ENCODE data around the gene STK11IP.

DNA sequence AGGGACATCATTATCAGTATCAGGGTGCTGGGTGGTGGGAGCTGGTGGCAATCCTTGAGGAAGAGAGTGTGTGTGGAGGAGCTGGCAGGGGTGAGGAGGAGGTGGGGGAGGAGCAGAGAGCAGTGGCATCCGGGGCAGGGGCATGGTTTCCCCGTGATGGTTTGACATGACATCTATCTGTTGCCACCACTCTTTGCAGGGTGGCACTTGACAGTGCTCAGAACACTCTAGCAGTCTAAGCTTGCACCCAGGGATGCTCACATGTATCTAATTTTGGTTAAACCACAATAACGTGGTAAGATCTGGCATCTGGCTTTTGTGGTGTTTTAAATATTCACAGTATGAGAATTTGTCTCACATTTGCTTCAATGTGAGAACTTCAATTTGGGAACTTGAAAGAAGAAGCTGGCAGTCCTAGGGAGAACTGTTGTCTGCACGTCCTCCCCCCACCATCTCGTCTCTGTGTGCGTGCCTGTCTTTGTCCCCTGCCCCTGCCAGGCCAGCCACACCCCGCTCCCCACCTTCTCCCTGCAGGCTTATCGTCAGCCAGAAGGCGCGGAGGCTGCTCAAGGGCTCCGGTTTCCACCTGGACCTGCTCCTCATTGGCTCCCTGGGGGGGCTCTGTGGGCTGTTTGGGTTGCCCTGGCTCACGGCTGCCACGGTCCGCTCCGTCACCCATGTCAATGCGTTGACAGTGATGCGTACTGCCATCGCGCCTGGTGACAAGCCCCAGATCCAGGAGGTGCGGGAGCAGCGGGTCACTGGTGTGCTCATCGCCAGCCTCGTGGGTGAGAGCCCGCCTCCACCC is 41.5 kb downstream of the STK11IP start:
- TF ChIP-seq, protein P1, sequence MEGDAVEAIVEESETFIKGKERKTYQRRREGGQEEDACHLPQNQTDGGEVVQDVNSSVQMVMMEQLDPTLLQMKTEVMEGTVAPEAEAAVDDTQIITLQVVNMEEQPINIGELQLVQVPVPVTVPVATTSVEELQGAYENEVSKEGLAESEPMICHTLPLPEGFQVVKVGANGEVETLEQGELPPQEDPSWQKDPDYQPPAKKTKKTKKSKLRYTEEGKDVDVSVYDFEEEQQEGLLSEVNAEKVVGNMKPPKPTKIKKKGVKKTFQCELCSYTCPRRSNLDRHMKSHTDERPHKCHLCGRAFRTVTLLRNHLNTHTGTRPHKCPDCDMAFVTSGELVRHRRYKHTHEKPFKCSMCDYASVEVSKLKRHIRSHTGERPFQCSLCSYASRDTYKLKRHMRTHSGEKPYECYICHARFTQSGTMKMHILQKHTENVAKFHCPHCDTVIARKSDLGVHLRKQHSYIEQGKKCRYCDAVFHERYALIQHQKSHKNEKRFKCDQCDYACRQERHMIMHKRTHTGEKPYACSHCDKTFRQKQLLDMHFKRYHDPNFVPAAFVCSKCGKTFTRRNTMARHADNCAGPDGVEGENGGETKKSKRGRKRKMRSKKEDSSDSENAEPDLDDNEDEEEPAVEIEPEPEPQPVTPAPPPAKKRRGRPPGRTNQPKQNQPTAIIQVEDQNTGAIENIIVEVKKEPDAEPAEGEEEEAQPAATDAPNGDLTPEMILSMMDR (IDR thresholded peaks at IDR 0.05): no peak
- no peak for TF ChIP-seq POLR2A (IDR thresholded peaks at IDR 0.05)
